Activated naive CD8-positive, alpha-beta T cell treated with anti-CD3 and anti-CD28 coated beads, Interleukin-2, amount 50 U/mL, for 16 hours (primary cell): ENCODE data around the gene NF1.
"Not testable (repeated sequence)": the region's sequence is repeated elsewhere in the genome, so short reads cannot be mapped to it uniquely, and the experiment has no call there.

ENCODE experiments used
- DNase-seq: peaks from one replicate; pipeline ENCODE4 v3.0.0-alpha.2; 2020; ENCODE audit warnings: low read depth, low spot score

Gene NF1

DNA sequence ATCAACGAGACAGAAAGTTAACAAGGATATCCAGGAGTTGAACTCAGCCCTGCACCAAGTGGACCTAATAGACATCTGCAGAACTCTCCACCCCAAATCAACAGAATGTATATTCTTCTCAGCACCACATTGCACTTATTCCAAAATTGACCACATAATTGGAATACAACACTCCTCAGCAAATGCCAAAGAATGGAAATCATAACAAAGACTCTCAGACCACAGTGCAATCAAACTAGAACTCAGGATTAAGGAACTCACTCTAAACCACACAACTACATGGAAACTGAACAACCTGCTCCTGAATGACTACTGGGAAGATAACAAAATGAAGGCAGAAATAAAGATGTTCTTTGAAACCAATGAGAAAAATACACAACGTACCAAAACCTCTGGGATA lies 84.2 kb downstream of the NF1 start:
- DNase-seq, result not testable (repeated sequence)

DNA sequence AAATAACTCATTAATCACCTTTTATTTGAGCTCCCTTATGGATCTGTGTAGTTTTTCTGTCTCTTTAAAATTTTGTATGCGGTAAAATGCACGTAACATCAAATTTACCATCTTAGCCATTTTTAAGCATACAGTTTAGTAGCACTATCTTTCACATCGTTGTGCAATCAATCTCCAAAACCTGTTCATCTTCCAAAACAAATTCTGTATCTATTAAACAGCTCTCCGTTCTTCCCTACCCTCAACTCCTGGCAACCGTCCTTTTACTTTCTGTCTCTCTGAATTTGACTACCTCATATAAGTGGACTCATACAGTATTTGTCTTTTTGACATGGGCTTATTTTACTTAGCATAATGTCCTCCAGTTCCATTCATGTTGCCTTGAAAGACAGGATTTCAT lies 100.5 kb downstream of the NF1 start:
- DNase-seq, result no peak

DNA sequence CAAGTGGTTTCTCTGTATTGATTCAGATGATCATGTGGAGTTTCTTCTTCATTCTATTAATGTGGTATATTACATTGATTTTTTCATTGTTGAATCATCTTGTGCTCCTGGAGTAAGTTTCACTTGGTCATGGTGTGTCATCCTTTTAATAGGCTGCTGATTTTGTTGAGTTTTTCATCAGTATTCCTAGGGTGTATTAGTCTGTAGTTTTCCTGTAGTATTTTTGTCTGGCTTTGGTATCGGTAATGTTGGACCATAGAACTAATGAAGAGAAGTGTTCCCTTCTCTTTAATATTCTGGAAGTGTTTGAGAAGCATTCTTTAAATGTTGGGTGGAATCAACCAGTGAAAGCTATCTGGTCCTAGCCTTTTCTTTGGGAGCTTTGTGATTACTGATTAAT lies 103.2 kb downstream of the NF1 start:
- DNase-seq, result no peak

DNA sequence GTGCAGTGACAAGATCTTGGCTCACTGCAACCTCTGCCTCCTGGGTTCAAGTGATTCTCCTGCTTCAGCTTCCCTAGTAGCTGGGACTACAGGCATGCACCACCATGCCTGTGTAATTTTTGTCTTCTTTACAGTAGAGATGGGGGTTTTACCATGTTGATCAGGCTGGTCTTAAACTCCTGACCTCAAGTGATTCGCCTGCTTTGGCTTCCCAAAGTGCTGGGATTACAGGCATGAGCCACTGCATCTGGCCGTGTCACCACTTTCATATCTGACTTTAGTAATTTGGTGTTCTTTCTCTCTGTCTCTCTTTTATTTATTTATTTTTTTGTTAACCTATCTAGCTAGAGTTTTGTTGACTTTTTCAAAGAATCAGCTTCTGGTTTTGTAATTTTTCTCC lies 103.9 kb downstream of the NF1 start:
- DNase-seq, result not testable (repeated sequence)

DNA sequence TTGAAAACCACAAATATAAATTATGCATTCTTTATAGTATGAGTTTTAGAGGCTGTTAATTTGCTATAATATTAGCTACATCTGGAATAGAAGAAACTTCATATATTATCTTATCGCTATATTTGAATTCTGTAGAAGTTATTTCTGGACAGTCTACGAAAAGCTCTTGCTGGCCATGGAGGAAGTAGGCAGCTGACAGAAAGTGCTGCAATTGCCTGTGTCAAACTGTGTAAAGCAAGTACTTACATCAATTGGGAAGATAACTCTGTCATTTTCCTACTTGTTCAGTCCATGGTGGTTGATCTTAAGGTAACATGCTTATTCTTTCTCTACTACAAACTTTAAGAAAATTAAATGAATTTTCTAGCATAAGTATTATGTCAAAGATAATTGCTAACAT lies 105.5 kb downstream of the NF1 start:
- no peak for DNase-seq

DNA sequence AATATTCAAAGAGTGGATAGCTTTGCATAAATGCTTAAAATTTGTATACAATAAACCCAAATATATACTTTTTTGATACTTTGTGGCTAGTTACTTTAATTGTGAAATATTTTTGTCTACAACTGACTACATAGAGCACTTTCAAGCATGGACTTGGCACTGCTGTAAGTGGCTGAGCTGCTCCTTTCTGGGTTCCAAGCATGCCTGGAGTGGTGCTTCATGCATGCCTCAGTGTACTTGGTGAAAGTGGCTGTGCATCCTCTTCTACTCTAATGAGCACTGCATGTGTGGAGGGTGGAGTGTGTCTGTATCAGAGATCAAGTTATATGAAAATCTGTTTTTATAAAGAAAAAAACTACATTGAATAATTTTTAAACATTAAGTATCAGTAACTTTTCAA lies 108.2 kb downstream of the NF1 start:
- no peak for DNase-seq

DNA sequence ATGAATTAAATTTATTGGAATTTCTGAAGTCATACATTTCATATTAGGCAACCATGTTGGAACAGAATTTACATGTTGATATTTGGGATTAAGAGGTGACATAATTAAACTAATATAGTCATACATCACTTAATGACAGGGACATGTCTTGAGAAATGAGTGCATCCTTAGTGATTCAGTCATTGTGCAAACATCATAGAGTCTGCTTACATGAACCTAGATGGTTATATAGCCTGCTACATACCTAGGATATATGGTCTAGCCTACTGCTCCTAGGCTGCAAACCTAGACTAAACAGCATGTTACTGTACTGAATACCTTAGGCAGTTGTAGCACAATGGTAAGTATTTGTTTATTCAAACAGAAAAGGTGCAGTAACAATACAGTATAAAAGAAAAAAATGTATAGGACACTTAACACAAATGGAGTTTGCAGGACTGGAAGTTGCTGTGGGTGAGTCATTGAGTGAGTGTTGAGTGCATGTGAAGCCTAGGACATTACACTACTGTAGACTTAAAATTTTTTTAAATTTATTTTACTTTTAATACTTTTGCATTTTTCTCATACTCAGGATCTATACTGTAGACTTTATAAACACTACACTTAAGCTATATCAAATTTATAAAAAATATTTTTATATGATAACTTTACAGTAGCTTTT lies 116.7 kb downstream of the NF1 start:
- DNase-seq, result no peak

DNA sequence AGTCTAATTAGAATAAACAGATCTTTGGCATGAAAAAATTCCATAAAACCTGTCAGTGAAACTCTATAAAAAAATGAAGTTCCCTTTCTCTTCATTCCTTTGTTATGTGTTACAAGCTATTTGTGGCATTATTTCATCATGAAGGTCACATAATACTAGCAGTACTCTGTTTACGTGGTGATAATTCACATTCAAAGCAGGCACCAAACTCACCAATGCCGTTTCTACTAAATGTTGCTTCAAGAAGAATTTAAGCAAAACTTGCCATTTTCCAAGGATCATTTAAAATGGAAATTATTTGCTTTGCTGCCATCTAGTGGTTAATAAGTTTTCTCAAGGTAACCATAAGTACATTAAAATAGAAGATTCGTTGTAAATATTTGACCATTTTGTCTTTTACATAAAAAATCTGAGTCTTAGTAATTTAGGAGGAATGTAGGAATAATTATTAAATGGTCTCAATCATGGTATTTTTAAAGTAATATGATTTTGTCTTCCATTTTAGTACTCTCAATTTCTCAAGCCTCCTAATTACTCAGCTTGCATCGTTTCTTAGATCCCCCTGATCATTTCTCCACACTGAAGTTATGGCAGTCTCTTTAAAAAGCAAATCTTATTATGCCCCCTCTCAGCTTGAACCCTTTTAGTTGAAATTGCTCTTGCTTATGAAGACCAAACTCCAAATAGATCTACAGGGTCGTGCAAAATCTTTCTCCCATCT lies 121.4 kb downstream of the NF1 start:
- DNase-seq, result no peak

DNA sequence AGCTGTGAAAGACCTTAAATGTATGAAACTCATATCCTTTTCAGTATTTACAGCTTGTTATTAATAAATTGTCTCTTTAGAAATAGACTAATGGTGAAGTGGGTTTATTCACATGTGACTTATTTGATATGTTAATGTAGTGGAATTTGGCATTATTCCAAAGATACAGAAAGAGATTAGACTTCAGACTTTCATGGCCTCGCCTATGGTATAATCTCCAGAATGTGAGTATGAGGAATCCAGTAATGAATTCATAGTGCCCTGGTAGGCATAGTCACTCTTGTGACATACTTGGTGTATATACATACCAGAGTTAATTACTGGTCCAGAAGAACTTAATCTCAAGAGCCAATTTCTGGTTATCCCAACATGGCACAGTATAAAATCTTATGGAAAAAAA lies 129.6 kb downstream of the NF1 start:
- no peak for DNase-seq

DNA sequence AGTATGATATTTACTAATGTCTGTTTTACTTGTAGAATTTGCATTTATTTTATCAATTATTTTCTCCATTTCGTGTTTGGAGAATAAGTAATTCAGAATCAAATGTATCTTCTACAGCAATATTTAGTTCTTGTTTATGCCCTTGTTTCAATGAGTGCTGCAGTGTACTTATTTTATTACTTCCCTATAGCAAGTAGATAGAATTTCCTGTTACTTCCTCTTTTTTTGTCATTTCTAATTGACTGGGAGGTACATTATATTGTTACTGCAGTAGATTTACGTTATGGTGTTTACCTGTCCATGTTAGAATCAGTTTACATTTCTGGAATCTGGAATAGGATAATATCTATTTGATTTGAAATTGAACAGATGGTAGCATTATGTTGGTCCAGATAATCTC lies 131.1 kb downstream of the NF1 start:
- no peak for DNase-seq

DNA sequence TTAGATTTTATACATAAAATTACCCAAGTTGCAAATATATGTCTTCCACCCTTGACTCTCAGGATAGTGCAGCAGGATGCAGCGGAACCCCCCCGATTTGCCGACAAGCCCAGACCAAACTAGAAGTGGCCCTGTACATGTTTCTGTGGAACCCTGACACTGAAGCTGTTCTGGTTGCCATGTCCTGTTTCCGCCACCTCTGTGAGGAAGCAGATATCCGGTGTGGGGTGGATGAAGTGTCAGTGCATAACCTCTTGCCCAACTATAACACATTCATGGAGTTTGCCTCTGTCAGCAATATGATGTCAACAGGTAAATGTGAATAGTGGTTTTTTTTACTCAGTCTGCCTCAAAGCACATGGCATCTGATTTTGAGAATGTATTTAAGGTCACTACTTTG lies 131.6 kb downstream of the NF1 start:
- no peak for DNase-seq

DNA sequence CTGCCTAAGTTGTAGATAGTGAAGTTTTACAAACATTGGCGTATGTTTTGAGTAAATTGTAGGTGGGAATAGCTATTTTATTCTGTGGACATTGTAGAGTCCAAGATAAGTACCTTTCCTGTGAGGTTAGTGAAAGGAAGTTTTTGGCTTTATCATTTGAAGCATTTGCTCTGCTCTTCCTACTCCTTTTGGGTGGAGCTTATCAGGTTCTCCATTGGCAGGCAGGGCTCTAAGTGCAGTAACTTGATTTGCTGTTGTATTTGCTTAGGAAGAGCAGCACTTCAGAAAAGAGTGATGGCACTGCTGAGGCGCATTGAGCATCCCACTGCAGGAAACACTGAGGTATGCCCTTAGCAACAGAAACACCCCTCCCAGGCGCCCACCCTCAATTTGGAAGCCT lies 132.2 kb downstream of the NF1 start:
- DNase-seq, result no peak

DNA sequence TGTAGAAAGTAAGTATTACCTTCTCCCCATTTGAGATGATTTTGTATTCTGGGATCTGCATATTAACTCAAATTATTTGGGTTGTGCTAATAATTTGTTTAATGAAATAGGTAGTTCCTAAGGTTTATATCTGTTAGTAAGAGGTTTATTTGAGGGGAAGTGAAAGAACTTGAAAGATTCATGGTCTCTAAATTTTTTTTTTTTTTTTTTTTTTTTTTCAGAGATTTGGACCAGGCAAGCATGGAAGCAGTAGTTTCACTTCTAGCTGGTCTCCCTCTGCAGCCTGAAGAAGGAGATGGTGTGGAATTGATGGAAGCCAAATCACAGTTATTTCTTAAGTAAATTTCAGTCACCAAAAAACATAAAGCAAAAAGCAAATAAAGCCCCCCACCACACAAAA lies 137.1 kb downstream of the NF1 start:
- no peak for DNase-seq

DNA sequence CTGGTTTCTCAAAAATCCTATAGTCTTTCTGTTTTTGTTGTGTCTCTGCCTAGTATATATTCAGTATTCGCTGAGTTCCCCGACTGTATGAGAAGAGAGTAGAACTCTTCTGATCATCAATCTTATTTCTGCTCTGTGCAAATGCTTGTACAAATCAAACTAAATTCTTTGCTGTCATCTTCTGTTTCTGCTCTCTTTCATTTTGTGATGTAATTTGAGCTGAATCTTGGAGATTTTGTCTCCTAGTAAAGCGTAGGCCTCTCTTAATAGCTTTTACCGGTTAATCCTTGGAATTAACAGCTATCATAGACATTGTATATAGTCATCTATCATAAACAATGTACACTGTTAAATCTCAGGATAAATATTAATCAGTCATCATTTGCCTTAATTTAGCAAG lies 140.3 kb downstream of the NF1 start:
- DNase-seq, result no peak

DNA sequence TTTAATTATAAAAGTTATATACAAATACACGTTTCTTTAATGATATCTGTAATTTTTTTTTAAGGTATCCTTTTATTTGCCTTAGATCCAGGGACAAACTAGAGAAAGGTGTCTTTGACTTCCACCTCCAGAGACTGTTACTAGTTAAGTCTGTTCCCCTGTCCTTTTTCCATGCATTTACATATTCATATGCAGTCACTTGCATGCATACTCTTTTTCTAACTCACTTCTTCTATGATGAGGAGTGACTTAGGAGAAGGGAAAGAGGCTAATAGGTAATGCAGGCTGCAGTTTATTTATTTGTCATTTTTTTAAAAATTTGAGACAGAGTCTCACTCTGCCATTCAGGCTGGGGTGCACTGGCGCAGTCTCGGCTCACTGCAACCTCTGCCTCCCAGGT lies 141.4 kb downstream of the NF1 start:
- DNase-seq, result no peak

DNA sequence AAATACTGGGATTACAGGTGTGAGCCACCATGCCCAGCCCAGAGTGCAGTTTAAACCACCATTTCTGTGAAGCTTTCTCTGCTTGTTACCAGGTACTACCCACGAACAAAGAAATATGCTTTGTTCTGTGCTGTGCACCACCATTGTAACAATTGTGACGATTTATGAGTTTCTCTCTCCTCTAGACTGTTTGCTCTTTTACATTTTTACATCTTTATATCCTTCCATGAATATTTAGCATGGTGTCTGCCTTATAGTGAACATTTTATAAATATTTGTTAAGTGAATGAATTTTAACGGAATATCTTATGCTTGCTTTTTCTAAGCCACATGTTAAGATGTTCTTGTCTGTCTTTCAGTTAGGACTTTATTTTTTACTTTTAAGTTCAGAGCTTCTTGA lies 141.9 kb downstream of the NF1 start:
- no peak for DNase-seq

DNA sequence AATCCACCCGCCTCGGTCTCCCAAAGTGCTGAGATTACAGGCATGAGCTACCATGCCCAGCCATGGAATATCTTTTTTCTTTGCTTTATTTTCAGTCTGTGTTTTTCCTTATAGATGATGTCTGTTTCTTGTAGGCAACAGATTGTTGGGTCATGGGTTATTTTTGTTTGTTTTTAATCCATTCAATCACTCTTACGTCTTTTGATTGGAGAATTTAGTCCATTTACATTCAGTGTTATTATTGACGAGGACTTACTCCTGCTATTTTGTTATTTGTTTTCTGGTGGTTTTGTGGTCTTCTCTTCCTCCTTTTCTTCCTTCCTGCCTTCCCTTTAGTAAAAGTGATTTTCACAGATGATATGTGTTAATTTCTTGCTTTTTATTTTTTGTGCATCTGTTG lies 146.3 kb downstream of the NF1 start:
- DNase-seq, result no peak

DNA sequence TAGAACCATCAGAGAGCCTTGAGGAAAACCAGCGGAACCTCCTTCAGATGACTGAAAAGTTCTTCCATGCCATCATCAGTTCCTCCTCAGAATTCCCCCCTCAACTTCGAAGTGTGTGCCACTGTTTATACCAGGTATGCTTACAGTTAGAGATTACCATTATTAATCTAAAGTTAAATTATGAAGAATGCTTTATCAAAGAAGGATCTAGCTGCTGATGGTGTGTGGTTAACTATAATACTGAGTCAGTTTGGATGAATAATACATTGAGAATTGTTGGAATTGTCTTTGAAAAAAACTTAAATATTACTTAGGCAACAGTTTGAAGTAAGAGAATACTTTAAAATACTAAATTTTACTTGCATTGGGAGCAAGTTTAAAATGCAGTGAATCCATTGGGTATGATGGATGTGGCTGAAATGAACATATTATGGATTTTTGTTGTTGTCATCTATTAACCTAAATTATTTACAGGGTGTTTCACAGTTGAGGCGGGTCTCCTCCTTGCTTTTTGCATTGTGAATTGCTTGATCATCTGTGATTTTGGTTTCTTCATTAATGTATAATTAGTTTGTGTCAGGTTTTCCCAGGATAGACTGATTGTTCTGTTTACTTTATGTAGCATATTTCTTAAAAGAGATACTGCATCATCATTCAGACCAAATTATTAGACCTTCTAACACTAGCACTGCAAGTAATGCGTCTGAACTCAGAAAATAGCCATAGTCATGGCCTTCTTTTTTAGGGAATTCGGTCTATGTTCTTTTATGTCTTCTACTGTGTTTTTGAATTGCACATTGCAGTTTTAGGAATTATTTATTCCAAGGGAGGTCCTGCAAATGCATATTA lies 154.4 kb downstream of the NF1 start:
- no peak for DNase-seq

DNA sequence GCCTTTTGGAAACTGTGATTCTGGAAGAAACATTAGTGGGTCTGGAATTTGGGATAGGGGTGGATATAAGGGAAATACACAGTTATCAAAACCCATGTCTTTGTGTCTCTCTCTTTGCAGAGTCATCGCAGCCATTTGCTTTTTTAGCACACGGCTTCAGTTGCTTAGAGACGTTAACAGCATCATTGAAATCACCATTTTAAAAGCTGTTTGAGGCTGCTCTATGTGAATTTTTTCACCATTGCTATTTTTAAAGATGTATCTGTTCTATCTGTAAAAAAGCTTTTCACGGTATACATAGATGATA lies 155.0 kb downstream of the NF1 start:
- no peak for DNase-seq

DNA sequence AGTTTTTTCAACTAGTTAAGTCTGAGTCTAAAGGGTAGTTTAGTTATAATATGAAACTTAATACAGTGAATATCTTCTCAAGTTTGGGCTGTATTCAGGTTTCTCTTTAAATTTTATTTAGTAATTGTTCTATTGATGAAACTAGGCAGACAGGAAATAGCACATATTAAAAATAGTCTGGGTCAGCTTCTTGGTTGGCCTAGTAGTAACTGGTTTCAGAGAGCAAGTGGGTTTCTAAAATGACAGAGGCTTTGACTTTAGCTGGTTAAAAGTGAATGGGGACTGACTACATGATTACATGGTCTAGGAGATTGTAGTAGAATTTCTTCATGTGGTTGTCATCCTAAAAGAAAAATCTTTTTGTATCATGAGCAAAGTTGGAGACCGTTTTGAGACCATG lies 155.5 kb downstream of the NF1 start:
- DNase-seq, result no peak

DNA sequence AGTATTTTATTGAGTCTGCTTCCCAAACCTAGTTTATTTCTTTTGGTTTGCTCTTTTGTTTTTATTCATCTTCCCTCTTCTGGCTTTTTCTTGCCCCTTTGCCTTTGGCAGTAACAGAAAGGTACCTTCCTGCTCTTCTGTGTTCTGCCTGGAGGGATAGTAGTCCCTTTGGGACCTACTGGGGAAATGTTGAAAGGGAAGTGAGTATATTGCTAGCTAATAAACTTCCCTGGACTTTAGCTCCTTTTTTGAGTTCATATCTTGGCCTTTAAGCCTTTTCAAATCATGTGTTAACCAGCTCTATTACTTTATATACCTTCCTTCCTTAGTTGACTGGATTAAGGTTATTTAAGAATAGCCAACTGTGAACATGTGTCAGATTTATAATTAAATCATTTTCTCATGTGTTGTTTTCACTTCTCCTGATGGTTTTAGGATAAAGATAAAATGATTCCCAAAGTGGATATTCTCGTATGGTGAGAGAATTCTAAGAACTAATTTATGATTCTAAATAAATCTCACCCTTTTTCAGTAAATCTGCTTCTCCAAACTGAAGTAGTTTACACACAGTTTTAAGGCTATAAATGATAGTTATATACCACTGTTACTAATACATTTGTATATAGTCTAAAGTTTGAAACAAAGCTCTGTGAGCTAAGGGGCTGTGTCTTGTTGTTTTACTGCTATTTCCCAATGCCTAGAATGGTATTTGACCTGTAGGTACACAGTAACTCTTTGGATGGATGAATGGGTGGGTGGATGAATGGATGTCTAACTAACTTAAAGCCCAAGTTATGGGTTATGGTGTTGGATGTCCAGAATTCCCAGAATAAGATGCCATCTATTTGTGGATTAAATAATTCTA lies 156.6 kb downstream of the NF1 start:
- no peak for DNase-seq

DNA sequence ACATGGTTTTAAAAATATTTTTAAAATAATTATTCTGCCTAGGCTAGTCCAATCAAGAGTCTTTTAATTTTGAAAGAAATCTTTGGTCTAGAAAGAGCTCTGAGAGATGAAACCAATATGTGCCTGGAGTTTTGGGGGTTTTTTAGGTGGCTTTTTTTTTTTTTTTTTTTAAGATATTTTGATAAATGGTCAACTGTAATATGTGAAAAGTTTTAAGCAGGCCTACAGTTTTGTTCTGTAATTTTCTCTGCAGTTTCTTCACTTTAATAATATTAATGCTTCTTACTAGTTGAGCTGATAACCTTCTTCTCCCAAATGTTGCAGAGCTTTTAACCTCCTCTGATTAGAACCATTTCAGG lies 157.2 kb downstream of the NF1 start:
- DNase-seq, result no peak
